Measurements from ENCODE around the gene PPFIBP1. TPM values are rescaled to one million over a fixed set of nuclear protein-coding genes. Genes with fewer than 3 reads are reported as not detected.

PPFIBP1 gene
- polyA plus RNA-seq, 2 of the 4 experiments (the other 2 are of a cell fraction): 24.8 to 89.0 TPM

GRCh38 chr12:27549236-27549800 lies 25.3 kb downstream of the PPFIBP1 start:
- peak overlapping the region; percentile 96 for H3K4me2 ChIP-seq
- no peaks in the 10 kb centered on the region for H3K9me3 ChIP-seq
- peak overlapping the region; percentile 30; the same call in 2 of the 3 replicates for H3K4me3 ChIP-seq
- H3K27ac ChIP-seq: peak overlapping the region; percentile 90 to 96
- CTCF ChIA-PET: interaction anchor here (0.7 to 1.8 kb wide), 9 partner anchors 15 to 116 kb away, joined by 3 to 9 read pairs (median 4); partner anchors contain the start of gene PPFIBP1
- FAIRE-seq (no peak), DNase-seq (ENCODE audit: low read depth in 1 of 2, low spot score in 1 of 2) (peak; percentile 34 to 82), ATAC-seq (peak; percentile 72 to 85)
- TF ChIP-seq RFX5 (IDR thresholded peaks at IDR 0.05): no peak
- 0 out of 2 replicates have a peak, but pooled peaks have one; percentile 20 for TF ChIP-seq FOSL2 (IDR thresholded peaks at IDR 0.05)
- peak; percentile 83 for TF ChIP-seq FOSL2 (CRISPR knock-in tag; IDR thresholded peaks at IDR 0.05)
- POLR2A ChIA-PET: interaction anchor here (0.9 to 3.2 kb wide), 3 partner anchors 15 to 25 kb away, joined by 3 to 43 read pairs (median 5); partner anchors contain the start of gene PPFIBP1
- H3K4me1 ChIP-seq: peaks cover 43% of the 10 kb centered on the region
- 2% methylated on average over 8 of the region's 8 CpGs for WGBS (ENCODE audit: missing lambda C conversion rate)

GRCh38 chr12:27549801-27550652 lies 26.0 kb downstream of the PPFIBP1 start:
- POLR2A ChIA-PET: interaction anchor here (0.9 to 3.2 kb wide), 3 partner anchors 15 to 26 kb away, joined by 3 to 43 read pairs (median 5); partner anchors contain the start of gene PPFIBP1
- DNase-seq (ENCODE audit: low read depth in 1 of 2, low spot score in 1 of 2) (peak; percentile 71 to 95), ATAC-seq (peak; percentile 89 to 92), FAIRE-seq (peak; percentile 67)
- Histone ChIP-seq H3K4me3 (peak overlapping the region; percentile 30), H3K9me3 (no peaks in the 10 kb centered on the region), H3K4me2 (peak overlapping the region; percentile 96), H3K27ac (peak overlapping the region; percentile 90 to 96), H3K4me1 (peaks cover 50% of the 10 kb centered on the region)
- WGBS (ENCODE audit: missing lambda C conversion rate): 14% methylated on average over 12 of the region's 12 CpGs
- CTCF ChIA-PET: interaction anchor here (0.6 to 1.8 kb wide), 9 partner anchors 15 to 140 kb away, joined by 3 to 9 read pairs (median 3); partner anchors contain the start of gene PPFIBP1
- peak; percentile 82 for TF ChIP-seq MAX (IDR thresholded peaks at IDR 0.05)
- TF ChIP-seq HES2 (IDR thresholded peaks at IDR 0.05): peak; percentile 95
- TF ChIP-seq ESRRA (IDR thresholded peaks at IDR 0.05; ENCODE audit: borderline replicate concordance, low read length): no peak
- TF ChIP-seq ZFP36 (IDR thresholded peaks at IDR 0.05; ENCODE audit: borderline replicate concordance, partially characterized antibody): no peak
- TF ChIP-seq HOXB13 (CRISPR knock-in tag; IDR thresholded peaks at IDR 0.05; ENCODE audit: low read depth): no peak
- no peak for TF ChIP-seq BCL3 (IDR thresholded peaks at IDR 0.05)
- no peak for TF ChIP-seq PHF8 (IDR thresholded peaks at IDR 0.05; ENCODE audit: borderline replicate concordance, low read depth)
- TF ChIP-seq NFE2L2 (conservative IDR thresholded peaks at IDR 0.05; ENCODE audit: low read length): no peak
- TF ChIP-seq RARB (CRISPR knock-in tag; IDR thresholded peaks at IDR 0.05): no peak
- no peak for TF ChIP-seq HOXA7 (CRISPR knock-in tag; IDR thresholded peaks at IDR 0.05)
- TF ChIP-seq RAD21 (conservative IDR thresholded peaks at IDR 0.05 in 1 of 2, IDR thresholded peaks at IDR 0.05 in 1 of 2): peak in 1 of 2 experiments; percentile 12; a peak in 1 of 5 replicates
- no peak for TF ChIP-seq KDM5A (IDR thresholded peaks at IDR 0.05)
- TF ChIP-seq MAFK (IDR thresholded peaks at IDR 0.05; ENCODE audit: partially characterized antibody): no peak
- TF ChIP-seq CEBPB (IDR thresholded peaks at IDR 0.05): peak; percentile 100
- no peak for TF ChIP-seq ZNF302 (CRISPR knock-in tag; IDR thresholded peaks at IDR 0.05)
- no peak for TF ChIP-seq EHMT2 (IDR thresholded peaks at IDR 0.05; ENCODE audit: low read depth)
- TF ChIP-seq USF2 (IDR thresholded peaks at IDR 0.05): no peak
- no peak for TF ChIP-seq CTCF (IDR thresholded peaks at IDR 0.05)
- peak in 1 of 2 experiments; percentile 74; a peak in 2 of 5 replicates for TF ChIP-seq JUN (IDR thresholded peaks at IDR 0.05)
- TF ChIP-seq NR3C1 (IDR thresholded peaks at IDR 0.05): no peak
- TF ChIP-seq SMC3 (IDR thresholded peaks at IDR 0.05): 0 out of 3 replicates have a peak, but pooled peaks have one; percentile 23
- no peak for TF ChIP-seq POLR2A (IDR thresholded peaks at IDR 0.05; ENCODE audit: low read length)
- TF ChIP-seq HMGXB4 (CRISPR knock-in tag; IDR thresholded peaks at IDR 0.05; ENCODE audit: borderline replicate concordance): no peak
- no peak for TF ChIP-seq FOXS1 (CRISPR knock-in tag; IDR thresholded peaks at IDR 0.05)
- TF ChIP-seq RNF2 (IDR thresholded peaks at IDR 0.05; ENCODE audit: borderline replicate concordance, low read depth): no peak
- no peak for TF ChIP-seq ZSCAN20 (CRISPR knock-in tag; IDR thresholded peaks at IDR 0.05)
- no peak for TF ChIP-seq CHD2 (IDR thresholded peaks at IDR 0.05; ENCODE audit: low read length, partially characterized antibody)

All from A549 (cell line).